ENCODE data around the gene CFAP65. TPM values are rescaled to one million over a fixed set of nuclear protein-coding genes. Genes with fewer than 3 reads are reported as not detected.

Gene CFAP65
- total RNA-seq, 3 donors from 2014 or later (not counting 1 experiment from before 2014, with no cell fraction given): not detected

DNA sequence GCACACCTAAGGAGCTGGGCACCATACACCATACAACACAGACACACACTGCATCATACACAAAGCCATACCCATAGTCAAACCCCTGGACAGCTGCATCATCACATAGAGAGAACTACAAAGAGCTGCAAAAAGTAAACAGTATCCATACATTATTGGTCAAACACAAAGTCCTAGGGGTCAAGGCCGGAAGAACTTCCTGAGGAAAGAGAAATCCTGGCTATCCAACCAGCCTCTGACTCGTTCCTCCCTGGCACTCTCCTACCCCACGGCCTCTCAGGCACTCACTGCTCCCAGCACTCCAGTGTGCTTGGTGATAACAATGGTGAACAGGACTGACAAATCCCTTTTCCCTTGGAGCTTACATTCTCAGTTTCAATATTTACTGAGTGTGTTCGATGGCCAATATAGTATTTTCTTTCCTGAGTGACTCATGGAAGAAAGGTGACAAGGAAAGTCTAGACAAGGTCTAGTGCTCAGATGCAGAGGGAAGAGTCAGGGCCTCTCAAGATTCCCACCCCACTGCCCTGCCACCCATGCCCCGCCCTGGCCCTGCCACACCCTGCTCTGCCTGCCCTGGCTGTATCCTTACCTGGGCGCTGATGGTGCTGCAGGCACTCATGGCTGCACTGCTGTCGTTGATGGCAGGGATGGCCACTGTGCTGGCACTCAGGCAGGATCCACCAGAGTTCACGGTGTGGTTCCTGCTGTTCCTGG is 3.4 kb downstream of the CFAP65 start:
- Histone ChIP-seq H3K4me1 (ENCODE audit: control insufficient read depth, insufficient read depth, low read length) (peaks cover 5% of the 10 kb centered on the region), H3K27me3 (ENCODE audit: control insufficient read depth, insufficient read depth, low read length) (peaks cover 15% of the 10 kb centered on the region), H3K27ac (ENCODE audit: low read length) (no peak overlapping the region), H3K4me3 (ENCODE audit: low read length) (no peak overlapping the region), H3K36me3 (ENCODE audit: control insufficient read depth, insufficient read depth, low read length) (no peaks in the 10 kb centered on the region), H3K9me3 (ENCODE audit: control insufficient read depth, insufficient read depth, low read length) (no peaks in the 10 kb centered on the region)
- Mint-ChIP-seq H3K27me3 (ENCODE audit: low read depth in 2 of 2) (peaks cover 53 to 77% of the 10 kb centered on the region in 2 donors), H3K27ac (no peak overlapping the region), H3K36me3 (no peaks in the 10 kb centered on the region), H3K4me1 (peaks cover 8 to 12% of the 10 kb centered on the region in 2 donors), H3K9me3 (no peaks in the 10 kb centered on the region), H3K4me3 (no peak overlapping the region)
- intact Hi-C loops (cut with micrococcal nuclease): no loop called here
- ATAC-seq (no peak), DNase-seq (no peak)
- WGBS (ENCODE audit: insufficient coverage): 68% methylated on average over 5 of the region's 8 CpGs
- TF ChIP-seq, protein P1, sequence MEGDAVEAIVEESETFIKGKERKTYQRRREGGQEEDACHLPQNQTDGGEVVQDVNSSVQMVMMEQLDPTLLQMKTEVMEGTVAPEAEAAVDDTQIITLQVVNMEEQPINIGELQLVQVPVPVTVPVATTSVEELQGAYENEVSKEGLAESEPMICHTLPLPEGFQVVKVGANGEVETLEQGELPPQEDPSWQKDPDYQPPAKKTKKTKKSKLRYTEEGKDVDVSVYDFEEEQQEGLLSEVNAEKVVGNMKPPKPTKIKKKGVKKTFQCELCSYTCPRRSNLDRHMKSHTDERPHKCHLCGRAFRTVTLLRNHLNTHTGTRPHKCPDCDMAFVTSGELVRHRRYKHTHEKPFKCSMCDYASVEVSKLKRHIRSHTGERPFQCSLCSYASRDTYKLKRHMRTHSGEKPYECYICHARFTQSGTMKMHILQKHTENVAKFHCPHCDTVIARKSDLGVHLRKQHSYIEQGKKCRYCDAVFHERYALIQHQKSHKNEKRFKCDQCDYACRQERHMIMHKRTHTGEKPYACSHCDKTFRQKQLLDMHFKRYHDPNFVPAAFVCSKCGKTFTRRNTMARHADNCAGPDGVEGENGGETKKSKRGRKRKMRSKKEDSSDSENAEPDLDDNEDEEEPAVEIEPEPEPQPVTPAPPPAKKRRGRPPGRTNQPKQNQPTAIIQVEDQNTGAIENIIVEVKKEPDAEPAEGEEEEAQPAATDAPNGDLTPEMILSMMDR (IDR thresholded peaks at IDR 0.05): no peak

DNA sequence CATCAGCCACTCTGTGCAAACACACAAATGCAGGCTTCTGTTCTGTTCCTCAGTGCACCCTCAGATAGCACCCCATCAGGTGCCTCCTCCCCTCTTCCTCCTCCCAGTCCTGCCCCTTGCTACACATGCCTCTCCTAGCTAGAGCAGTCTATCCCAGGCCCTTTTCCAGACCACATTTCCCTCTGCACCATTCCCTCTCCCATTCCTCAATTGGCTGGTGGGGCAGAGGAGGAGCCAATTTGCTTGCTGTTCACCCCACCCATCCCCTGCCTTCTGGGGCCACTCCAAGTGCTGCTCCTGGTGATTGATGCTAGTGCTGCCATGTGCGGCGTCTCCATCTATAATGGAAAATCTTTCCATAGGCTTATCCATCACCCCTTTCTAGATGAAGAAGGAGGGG is 5.4 kb downstream of the CFAP65 start:
- no peak overlapping the region for H3K27ac ChIP-seq (ENCODE audit: low read length)
- ATAC-seq (no peak), DNase-seq (no peak)
- H3K4me1 Mint-ChIP-seq: peaks cover 2% of the 10 kb centered on the region in 2 donors
- no peaks in the 10 kb centered on the region for H3K36me3 Mint-ChIP-seq
- TF ChIP-seq, protein P1 (IDR thresholded peaks at IDR 0.05): no peak
- H3K27me3 Mint-ChIP-seq (ENCODE audit: low read depth in 2 of 2): peaks cover 41 to 58% of the 10 kb centered on the region in 2 donors
- H3K4me1 ChIP-seq (ENCODE audit: control insufficient read depth, insufficient read depth, low read length): no peaks in the 10 kb centered on the region
- intact Hi-C loops (cut with micrococcal nuclease): no loop called here
- H3K9me3 Mint-ChIP-seq: no peaks in the 10 kb centered on the region
- no peak overlapping the region for H3K4me3 ChIP-seq (ENCODE audit: low read length)
- H3K27ac Mint-ChIP-seq: no peak overlapping the region
- H3K9me3 ChIP-seq (ENCODE audit: control insufficient read depth, insufficient read depth, low read length): no peaks in the 10 kb centered on the region
- no CpG with 5 or more reads among the region's 2 CpGs for WGBS (ENCODE audit: insufficient coverage)
- no peaks in the 10 kb centered on the region for H3K36me3 ChIP-seq (ENCODE audit: control insufficient read depth, insufficient read depth, low read length)
- H3K4me3 Mint-ChIP-seq: no peak overlapping the region
- H3K27me3 ChIP-seq (ENCODE audit: control insufficient read depth, insufficient read depth, low read length): peaks cover 5% of the 10 kb centered on the region

DNA sequence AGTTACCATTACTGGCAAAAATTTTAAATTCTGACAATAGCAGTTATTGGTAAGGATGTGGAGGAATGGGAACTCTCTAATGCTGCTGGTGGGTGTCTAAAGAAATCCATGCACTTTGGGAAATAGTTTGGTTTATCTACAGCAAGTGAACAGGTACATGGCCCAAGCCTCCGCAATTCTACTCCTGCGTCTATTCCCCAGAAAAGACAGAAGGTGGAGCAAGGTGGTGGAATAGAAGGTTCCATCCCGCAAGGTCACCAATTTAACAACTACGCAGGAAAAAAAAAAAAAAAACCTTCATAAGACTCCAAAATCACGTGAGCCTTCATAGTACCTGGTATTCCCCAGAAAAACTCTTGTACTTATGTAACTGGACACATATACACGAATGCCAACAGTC is 6.5 kb downstream of the CFAP65 start:
- TF ChIP-seq, protein P1 (IDR thresholded peaks at IDR 0.05): no peak
- Histone ChIP-seq H3K4me1 (ENCODE audit: control insufficient read depth, insufficient read depth, low read length) (no peaks in the 10 kb centered on the region), H3K4me3 (ENCODE audit: low read length) (no peak overlapping the region), H3K36me3 (ENCODE audit: control insufficient read depth, insufficient read depth, low read length) (no peaks in the 10 kb centered on the region), H3K9me3 (ENCODE audit: control insufficient read depth, insufficient read depth, low read length) (no peaks in the 10 kb centered on the region), H3K27ac (ENCODE audit: low read length) (no peak overlapping the region), H3K27me3 (ENCODE audit: control insufficient read depth, insufficient read depth, low read length) (peaks cover 5% of the 10 kb centered on the region)
- Mint-ChIP-seq H3K9me3 (no peaks in the 10 kb centered on the region), H3K27ac (no peak overlapping the region), H3K36me3 (no peaks in the 10 kb centered on the region), H3K27me3 (ENCODE audit: low read depth in 2 of 2) (peaks cover 35 to 48% of the 10 kb centered on the region in 2 donors), H3K4me1 (no peaks in the 10 kb centered on the region), H3K4me3 (no peak overlapping the region)
- intact Hi-C loops (cut with micrococcal nuclease): no loop called here
- 61% methylated on average over 6 of the region's 6 CpGs for WGBS (ENCODE audit: insufficient coverage)
- DNase-seq: no peak
- no peak for ATAC-seq
